Spleen (tissue), 13 donors: Measurements from ENCODE around the gene TBL1XR1. TPM values are rescaled to one million over a fixed set of nuclear protein-coding genes. Genes with fewer than 3 reads are reported as not detected.

ENCODE experiments used
- DNase-seq: peaks from one replicate; pipeline ENCODE4 v3.0.0-alpha.2; 2020
- H3K27ac ChIP-seq, 8 donors: fragments of 200-600 bp; sonication (generic) in 7 of 8; 1 replicate in 4 of 8; 2 replicates in 4 of 8; pipeline versions ENCODE4 v1.5.0 to v1.8.0; 2016 to 2021; ENCODE audit warnings: inconsistent platforms in 4 of 8, mild to moderate bottlenecking in 4 of 8, moderate library complexity in 1 of 8
- H3K27me3 ChIP-seq, 7 donors: fragments of 200-600 bp; sonication (generic) in 6 of 7; replicated peaks in 1 of 7; 1 replicate in 4 of 7; 2 replicates in 3 of 7; pipeline versions ENCODE4 v1.5.0 to v1.8.0; 2016 to 2021; ENCODE audit warnings: inconsistent platforms in 3 of 7, mild to moderate bottlenecking in 1 of 7
- H3K36me3 ChIP-seq, 6 donors: fragments of 200-600 bp; sonication (generic) in 5 of 6; 1 replicate in 4 of 6; 2 replicates in 2 of 6; pipeline versions ENCODE4 v1.5.0 to v1.8.0; 2016 to 2021; ENCODE audit warnings: inconsistent platforms in 2 of 6
- H3K4me1 ChIP-seq, 6 donors: fragments of 200-600 bp; sonication (generic) in 5 of 6; 1 replicate in 3 of 6; 2 replicates in 3 of 6; pipeline versions ENCODE4 v1.5.0 to v1.8.0; 2016 to 2021; ENCODE audit warnings: inconsistent platforms in 3 of 6
- H3K4me3 ChIP-seq, 8 donors: fragments of 200-600 bp; sonication (generic) in 7 of 8; 1 replicate in 4 of 8; 2 replicates in 4 of 8; pipeline versions ENCODE4 v1.5.0 to v1.8.0; 2016 to 2021; ENCODE audit warnings: inconsistent platforms in 4 of 8, mild to moderate bottlenecking in 4 of 8, moderate library complexity in 2 of 8
- H3K9me3 ChIP-seq, 8 donors: fragments of 200-600 bp; sonication (generic) in 7 of 8; 1 replicate in 4 of 8; 2 replicates in 4 of 8; pipeline versions ENCODE4 v1.5.0 to v1.8.0; 2016 to 2021; ENCODE audit warnings: inconsistent platforms in 4 of 8
- POLR2A ChIP-seq, 3 donors: fragments of 450-650 bp; IDR thresholded peaks; one replicate each; pipeline ENCODE4 v1.5.1; 2017; ENCODE audit warnings: antibody characterized with exemption in 3 of 3, mild to moderate bottlenecking in 1 of 3
- POLR2AphosphoS5 ChIP-seq, 3 donors: sonication (generic); formaldehyde crosslinking; IDR thresholded peaks; one replicate each; pipeline ENCODE4 v1.5.1; 2017; ENCODE audit warnings: antibody characterized with exemption in 3 of 3
- WGBS, 5 donors: extraction: QIAGEN DNeasy Blood & Tissue Kit in 3 of 5; methylation state at CpG; one replicate each; pipeline versions ENCODE4 v1.1.5 to v1.1.7; 2013 to 2018; 5-methylcytosine and 5-hydroxymethylcytosine counted together
- intact Hi-C: fragments of 100-400 bp; cut with DNase I; formaldehyde crosslinking; loops from one replicate; pipeline ENCODE4 v1.15.0; 2023; ENCODE audit warnings: low total_unique reads
- long read RNA-seq, 2 donors: transcript quantifications; one replicate each; lab custom pipeline, GENCODE V29; 2026
- polyA plus RNA-seq, 3 donors: library from polyadenylated mRNA; stranded (reverse); fragments of 200-250 nt; gene quantifications; one replicate each; pipeline ENCODE4 v1.2.1, GENCODE V29; 2013
- total RNA-seq, 7 donors: library from RNA; depleted of rRNA in 3 of 7; stranded (reverse); fragments of >200 nt in 3 of 7; fragmentation: NEBNext Ultra II Directional in 4 of 7; extraction: Animal tissue kit (Norgen Biotek cat#: 25700) in 4 of 7; gene quantifications; one replicate each; pipeline versions ENCODE4 v1.1.0 to v1.2.1, GENCODE V29; 2016 to 2021
- TF ChIP-seq, protein P1 (sequence below), 11 experiments: fragments of 200-600 bp in 7 of 11; fragments of 450-650 bp in 4 of 11; sonication (generic) in 4 of 11; IDR thresholded peaks in 8 of 11; conservative IDR thresholded peaks in 3 of 11; 1 replicate in 7 of 11; 2 replicates in 4 of 11; pipeline versions ENCODE4 v1.4.0 to v1.8.0; 2016 to 2021; ENCODE audit warnings: antibody characterized with exemption in 11 of 11, inconsistent platforms in 4 of 11, mild to moderate bottlenecking in 1 of 11
- donor health status: healthy with polysubstance abuse.
- donor health status: DM: no; HTN: no; CAD: no; lungs with moderate emphysema.
- donor health status: DM: no; HTN: no; CAD: no.
- donor health status: Bipolar disorder and iron deficiency.
- donor health status: healthy.
- donor health status: DM: no; HTN: no; CAD: no.
- donor health status: DM: yes; HTN: yes; CAD: no.

The TBL1XR1 gene
- total RNA-seq: 100 to 1,000 TPM in 5 of 7 donors, 10 to 100 TPM in 2; 78.0 to 168 (median 153) TPM
- 10 to 100 TPM; 32.4 to 43.9 (median 32.8) TPM for polyA plus RNA-seq
- long read RNA-seq, donor 1, full-length matches to known transcripts: 6 of 6 reads
- long read RNA-seq, donor 1, partial matches to known transcripts: 0 of 6 reads
- long read RNA-seq, donor 1, other reads (novel, unspliced or antisense): 0 of 6 reads
- long read RNA-seq, donor 2, full-length matches to known transcripts: 1 of 1 reads
- long read RNA-seq, donor 2, partial matches to known transcripts: 0 of 1 reads
- long read RNA-seq, donor 2, other reads (novel, unspliced or antisense): 0 of 1 reads

DNA sequence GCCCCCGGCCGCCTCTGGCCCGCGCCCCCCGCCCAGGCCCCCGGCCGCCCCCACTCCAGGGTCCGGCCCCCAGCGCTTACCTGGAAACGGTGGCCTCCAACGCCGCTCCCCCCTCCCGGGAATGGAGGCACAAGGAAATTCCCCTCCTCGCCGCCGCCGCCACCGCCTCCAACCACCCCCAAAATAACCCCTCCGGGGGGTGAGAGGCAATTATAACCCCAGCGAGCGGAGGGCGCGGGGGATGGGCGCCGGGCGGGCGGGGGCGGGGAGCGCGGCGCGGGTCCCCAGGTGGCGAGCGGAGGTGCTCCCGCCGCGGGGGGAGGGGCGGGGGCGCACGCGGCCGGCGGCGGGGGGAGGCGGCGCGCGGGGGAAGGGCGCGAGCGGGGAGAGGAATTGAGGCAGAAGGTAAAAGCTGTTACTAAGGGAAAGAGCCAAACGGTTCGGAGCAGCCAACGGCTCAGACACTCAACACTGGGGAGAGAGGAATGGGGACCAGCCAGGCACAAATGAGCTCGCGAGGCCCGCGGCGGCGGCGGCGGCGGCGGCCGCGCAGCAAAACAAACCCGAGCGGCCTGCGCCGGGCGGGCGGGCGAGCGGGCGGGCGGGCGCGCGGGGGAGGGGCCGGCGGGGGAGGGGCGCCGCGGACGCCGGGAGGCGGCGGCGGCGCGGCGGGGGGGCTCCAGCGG is at the start of gene TBL1XR1:
TSS of gene TBL1XR1 (minus strand) at position 442 of the 686 bp plus-strand sequence. CDS start 132,505 bp downstream, outside the sequence.
- intact Hi-C loops: loop anchor here (2.0 to 10.0 kb wide), 2 partner anchors 142 to 164 kb away; no protein-coding TSS in a partner anchor
- no peaks in the 10 kb centered on the region for H3K9me3 ChIP-seq
- TF ChIP-seq POLR2AphosphoS5 (IDR thresholded peaks at IDR 0.05) (peak; percentile 80 to 88 (median 84)), POLR2A (IDR thresholded peaks at IDR 0.05) (peak in 1 of 3 donors; percentile 10)
- TF ChIP-seq, protein P1, sequence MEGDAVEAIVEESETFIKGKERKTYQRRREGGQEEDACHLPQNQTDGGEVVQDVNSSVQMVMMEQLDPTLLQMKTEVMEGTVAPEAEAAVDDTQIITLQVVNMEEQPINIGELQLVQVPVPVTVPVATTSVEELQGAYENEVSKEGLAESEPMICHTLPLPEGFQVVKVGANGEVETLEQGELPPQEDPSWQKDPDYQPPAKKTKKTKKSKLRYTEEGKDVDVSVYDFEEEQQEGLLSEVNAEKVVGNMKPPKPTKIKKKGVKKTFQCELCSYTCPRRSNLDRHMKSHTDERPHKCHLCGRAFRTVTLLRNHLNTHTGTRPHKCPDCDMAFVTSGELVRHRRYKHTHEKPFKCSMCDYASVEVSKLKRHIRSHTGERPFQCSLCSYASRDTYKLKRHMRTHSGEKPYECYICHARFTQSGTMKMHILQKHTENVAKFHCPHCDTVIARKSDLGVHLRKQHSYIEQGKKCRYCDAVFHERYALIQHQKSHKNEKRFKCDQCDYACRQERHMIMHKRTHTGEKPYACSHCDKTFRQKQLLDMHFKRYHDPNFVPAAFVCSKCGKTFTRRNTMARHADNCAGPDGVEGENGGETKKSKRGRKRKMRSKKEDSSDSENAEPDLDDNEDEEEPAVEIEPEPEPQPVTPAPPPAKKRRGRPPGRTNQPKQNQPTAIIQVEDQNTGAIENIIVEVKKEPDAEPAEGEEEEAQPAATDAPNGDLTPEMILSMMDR (IDR thresholded peaks at IDR 0.05 in 8 of 11, conservative IDR thresholded peaks at IDR 0.05 in 3 of 11): no peak
- H3K27ac ChIP-seq: peak within 1 kb of the TSS; percentile 92 to 100 (median 97)
- no peaks in the 10 kb centered on the region for H3K36me3 ChIP-seq
- 1 to 2% (median 1%) methylated on average over 28 to 91 of the region's 93 CpGs for WGBS, 5 donors
- H3K4me3 ChIP-seq: peak within 1 kb of the TSS; percentile 51 to 93 (median 80)
- H3K4me1 ChIP-seq: peaks cover 30 to 81% (median 60%) of the 10 kb centered on the region in 6 donors
- H3K27me3 ChIP-seq: no peaks in the 10 kb centered on the region
- peak; percentile 96 for DNase-seq

DNA sequence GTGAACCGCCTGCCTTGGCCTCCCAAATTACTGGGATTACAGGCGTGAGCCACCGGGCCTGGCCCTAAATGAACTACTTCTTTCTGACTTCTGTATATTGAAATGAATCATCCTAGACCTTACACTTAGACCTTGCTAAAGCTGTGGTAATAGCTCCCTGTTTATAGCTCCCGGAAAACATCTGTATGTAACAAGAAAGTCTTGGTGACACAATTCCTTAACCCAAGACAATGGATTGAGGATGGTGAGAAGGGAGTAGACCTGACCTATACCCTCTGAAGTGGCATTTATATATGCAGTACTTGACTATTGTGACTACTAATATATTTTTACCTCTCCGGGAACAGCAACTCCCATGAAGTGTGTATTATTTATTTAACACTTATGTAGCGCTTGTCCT is 48.0 kb upstream of the TBL1XR1 start:
- intact Hi-C loops: no loop called here
- Histone ChIP-seq H3K27me3 (no peaks in the 10 kb centered on the region), H3K4me1 (peaks cover 0 to 6% (median 0%) of the 10 kb centered on the region in 6 donors), H3K36me3 (no peaks in the 10 kb centered on the region), H3K27ac (no peak overlapping the region), H3K9me3 (no peaks in the 10 kb centered on the region), H3K4me3 (no peak overlapping the region)
- DNase-seq: no peak
- 79 to 98% (median 91%) methylated on average over 6 of the region's 6 CpGs for WGBS, 5 donors
- TF ChIP-seq POLR2AphosphoS5 (IDR thresholded peaks at IDR 0.05): no peak
- TF ChIP-seq, protein P1 (IDR thresholded peaks at IDR 0.05 in 8 of 11, conservative IDR thresholded peaks at IDR 0.05 in 3 of 11): no peak
- TF ChIP-seq POLR2A (IDR thresholded peaks at IDR 0.05): no peak

DNA sequence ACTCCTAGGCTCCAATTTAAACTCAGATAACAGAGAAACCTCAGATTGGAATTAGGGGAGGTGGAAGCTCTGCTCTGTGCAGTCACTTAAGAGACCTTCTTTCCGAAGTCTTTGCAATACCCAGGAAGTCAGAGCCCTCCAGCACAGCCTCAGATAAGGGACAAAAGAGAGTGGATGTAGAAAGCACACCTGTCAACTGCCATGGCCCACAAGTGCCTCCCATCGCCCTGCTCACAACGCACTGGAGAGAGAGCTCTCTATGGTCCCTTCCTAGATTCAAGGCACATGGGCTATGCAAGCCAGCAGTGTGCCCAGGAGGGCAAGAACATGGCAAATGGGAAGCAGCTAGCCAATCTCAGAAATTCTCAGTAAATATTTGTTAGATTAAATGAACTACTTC is 47.3 kb upstream of the TBL1XR1 start:
- H3K27ac ChIP-seq: no peak overlapping the region
- TF ChIP-seq POLR2AphosphoS5 (IDR thresholded peaks at IDR 0.05) (no peak), POLR2A (IDR thresholded peaks at IDR 0.05) (no peak)
- TF ChIP-seq, protein P1 (IDR thresholded peaks at IDR 0.05 in 8 of 11, conservative IDR thresholded peaks at IDR 0.05 in 3 of 11): no peak
- intact Hi-C loops: no loop called here
- H3K9me3 ChIP-seq: no peaks in the 10 kb centered on the region
- WGBS, 5 donors: 92 to 94% (median 93%) methylated on average over 3 of the region's 3 CpGs
- H3K27me3 ChIP-seq: no peaks in the 10 kb centered on the region
- H3K36me3 ChIP-seq: no peaks in the 10 kb centered on the region
- peaks cover 0 to 6% (median 0%) of the 10 kb centered on the region in 6 donors for H3K4me1 ChIP-seq
- no peak overlapping the region for H3K4me3 ChIP-seq
- DNase-seq: no peak

DNA sequence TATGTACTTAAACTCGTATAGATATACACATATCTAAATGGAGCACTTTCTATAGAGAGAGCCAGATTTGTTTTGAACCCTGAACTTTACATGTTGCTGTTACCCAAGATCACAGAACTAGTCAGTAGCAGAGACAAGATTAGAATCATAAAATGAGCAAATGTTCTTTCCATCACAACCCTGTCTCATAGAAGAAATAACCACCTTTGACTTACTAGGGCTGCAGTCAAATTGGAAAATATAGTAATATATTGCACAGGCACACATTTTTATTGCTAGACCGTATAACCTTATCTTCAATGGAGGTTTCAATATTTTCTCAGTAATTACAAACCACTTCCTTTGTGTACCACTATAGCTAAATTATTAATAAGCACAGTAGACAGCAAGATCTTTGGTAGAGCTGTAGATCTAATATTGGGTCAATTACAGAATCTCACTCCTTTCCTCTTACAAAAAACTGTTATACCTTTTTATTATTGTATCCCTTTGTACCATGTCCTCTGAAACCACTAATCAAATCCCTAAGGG is 41.5 kb upstream of the TBL1XR1 start:
- intact Hi-C loops: no loop called here
- Histone ChIP-seq H3K9me3 (no peaks in the 10 kb centered on the region), H3K4me3 (no peak overlapping the region), H3K4me1 (peaks cover 0 to 3% (median 0%) of the 10 kb centered on the region in 6 donors), H3K27ac (no peak overlapping the region), H3K36me3 (no peaks in the 10 kb centered on the region), H3K27me3 (no peaks in the 10 kb centered on the region)
- DNase-seq: no peak
- 77 to 84% (median 80%) methylated on average over 2 of the region's 2 CpGs for WGBS, 5 donors
- TF ChIP-seq POLR2A (IDR thresholded peaks at IDR 0.05) (no peak), POLR2AphosphoS5 (IDR thresholded peaks at IDR 0.05) (no peak)
- TF ChIP-seq, protein P1 (IDR thresholded peaks at IDR 0.05 in 8 of 11, conservative IDR thresholded peaks at IDR 0.05 in 3 of 11): no peak
